ENCODE data around the gene PPARD. TPM values are rescaled to one million over a fixed set of nuclear protein-coding genes. Genes with fewer than 3 reads are reported as not detected.

Gene PPARD
- total RNA-seq, 4 donors from 2014 or later: 6.3 to 16.7 (median 12.0) TPM

DNA sequence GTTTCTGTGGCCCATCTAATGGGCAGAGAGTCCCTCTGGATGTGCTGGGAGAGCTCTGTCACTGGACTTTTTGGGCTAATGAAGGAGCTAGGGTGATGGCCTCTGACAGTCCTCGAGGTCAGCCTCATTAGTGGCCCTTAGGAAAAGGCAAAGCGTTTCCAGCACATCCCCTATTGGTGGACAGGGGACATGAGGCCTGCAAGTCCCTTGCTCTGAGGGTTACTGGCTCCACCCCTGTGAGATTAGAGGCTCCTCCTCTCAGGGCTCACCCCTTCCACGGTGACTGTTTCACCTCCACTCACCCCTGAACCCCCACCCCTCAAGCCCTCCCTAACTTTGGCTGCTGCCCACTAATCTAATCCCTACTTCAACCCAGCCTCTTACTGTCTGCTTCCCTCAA is 97.0 kb downstream of the PPARD start:
- in situ Hi-C loops (cut with MboI; ENCODE audit: low sequenced_read_pairs in 4 of 4): no loop called here
- no peaks in the 10 kb centered on the region for H3K36me3 ChIP-seq
- DNase-seq (no peak), ATAC-seq (no peak)
- intact Hi-C loops (cut with DNase I; ENCODE audit: low total_unique reads): no loop called here
- peaks cover 10 to 14% of the 10 kb centered on the region in 2 donors for H3K4me1 ChIP-seq
- H3K9me3 ChIP-seq: no peaks in the 10 kb centered on the region
- no peak overlapping the region for H3K4me3 ChIP-seq
- TF ChIP-seq, protein P1, sequence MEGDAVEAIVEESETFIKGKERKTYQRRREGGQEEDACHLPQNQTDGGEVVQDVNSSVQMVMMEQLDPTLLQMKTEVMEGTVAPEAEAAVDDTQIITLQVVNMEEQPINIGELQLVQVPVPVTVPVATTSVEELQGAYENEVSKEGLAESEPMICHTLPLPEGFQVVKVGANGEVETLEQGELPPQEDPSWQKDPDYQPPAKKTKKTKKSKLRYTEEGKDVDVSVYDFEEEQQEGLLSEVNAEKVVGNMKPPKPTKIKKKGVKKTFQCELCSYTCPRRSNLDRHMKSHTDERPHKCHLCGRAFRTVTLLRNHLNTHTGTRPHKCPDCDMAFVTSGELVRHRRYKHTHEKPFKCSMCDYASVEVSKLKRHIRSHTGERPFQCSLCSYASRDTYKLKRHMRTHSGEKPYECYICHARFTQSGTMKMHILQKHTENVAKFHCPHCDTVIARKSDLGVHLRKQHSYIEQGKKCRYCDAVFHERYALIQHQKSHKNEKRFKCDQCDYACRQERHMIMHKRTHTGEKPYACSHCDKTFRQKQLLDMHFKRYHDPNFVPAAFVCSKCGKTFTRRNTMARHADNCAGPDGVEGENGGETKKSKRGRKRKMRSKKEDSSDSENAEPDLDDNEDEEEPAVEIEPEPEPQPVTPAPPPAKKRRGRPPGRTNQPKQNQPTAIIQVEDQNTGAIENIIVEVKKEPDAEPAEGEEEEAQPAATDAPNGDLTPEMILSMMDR (IDR thresholded peaks at IDR 0.05 in 4 of 5, conservative IDR thresholded peaks at IDR 0.05 in 1 of 5): no peak
- TF ChIP-seq POLR2A (IDR thresholded peaks at IDR 0.05): no peak
- no peaks in the 10 kb centered on the region for H3K27me3 ChIP-seq
- H3K27ac ChIP-seq: no peak overlapping the region

DNA sequence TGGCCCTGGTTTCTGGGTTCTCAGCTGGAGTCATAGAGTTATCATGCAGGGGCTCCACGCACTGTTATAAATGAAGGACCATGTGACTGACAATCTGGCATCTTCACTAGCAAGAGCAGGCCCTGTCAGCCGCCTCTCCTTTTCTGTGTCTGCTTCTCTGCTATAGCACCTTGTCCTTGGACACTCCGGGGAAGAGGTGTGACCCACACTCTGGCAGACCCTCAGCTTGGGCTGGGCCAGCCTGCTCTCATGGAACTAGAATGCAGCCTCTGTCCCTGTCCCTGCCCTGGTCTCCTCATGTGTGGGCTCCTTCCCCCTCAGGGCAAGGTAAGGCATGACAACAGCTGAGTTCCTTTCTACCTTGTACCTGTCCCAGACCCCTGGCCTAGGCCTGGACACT is 98.8 kb downstream of the PPARD start:
- no peaks in the 10 kb centered on the region for H3K36me3 ChIP-seq
- ATAC-seq: no peak
- H3K27me3 ChIP-seq: no peaks in the 10 kb centered on the region
- in situ Hi-C loops (cut with MboI; ENCODE audit: low sequenced_read_pairs in 4 of 4) (no loop called here), intact Hi-C loops (cut with DNase I; ENCODE audit: low total_unique reads) (loop anchor here (5.0 kb wide), 1 partner anchor 119 kb away; no protein-coding TSS in a partner anchor)
- DNase-seq: no peak
- no peak for TF ChIP-seq POLR2A (IDR thresholded peaks at IDR 0.05)
- TF ChIP-seq, protein P1 (IDR thresholded peaks at IDR 0.05 in 4 of 5, conservative IDR thresholded peaks at IDR 0.05 in 1 of 5): no peak
- no peaks in the 10 kb centered on the region for H3K4me1 ChIP-seq
- H3K27ac ChIP-seq: no peak overlapping the region
- no peak overlapping the region for H3K4me3 ChIP-seq
- H3K9me3 ChIP-seq: no peaks in the 10 kb centered on the region

DNA sequence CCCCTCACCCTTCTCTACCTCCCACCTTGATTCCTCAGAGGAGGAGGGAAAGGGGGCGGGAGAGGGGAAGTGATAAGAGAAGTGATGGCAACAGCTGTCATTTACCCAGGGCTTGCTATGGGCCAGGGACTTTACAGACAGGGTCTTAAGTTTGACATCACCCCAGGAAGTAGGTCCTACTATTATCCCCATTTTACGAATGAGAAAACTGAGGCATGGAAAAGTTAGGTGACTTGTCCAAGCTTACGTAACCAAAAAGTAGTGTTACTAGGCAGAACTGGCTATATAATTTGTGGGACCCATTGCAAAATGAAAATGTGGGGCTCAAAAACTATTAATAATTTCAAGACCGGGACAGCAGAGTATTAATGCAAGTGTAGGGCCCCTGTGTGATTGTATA is 99.3 kb downstream of the PPARD start:
- no peak for TF ChIP-seq POLR2A (IDR thresholded peaks at IDR 0.05)
- TF ChIP-seq, protein P1 (IDR thresholded peaks at IDR 0.05 in 4 of 5, conservative IDR thresholded peaks at IDR 0.05 in 1 of 5): no peak
- in situ Hi-C loops (cut with MboI; ENCODE audit: low sequenced_read_pairs in 4 of 4): no loop called here
- intact Hi-C loops (cut with DNase I; ENCODE audit: low total_unique reads): loop anchor here (5.0 kb wide), 1 partner anchor 119 kb away; no protein-coding TSS in a partner anchor
- Histone ChIP-seq H3K4me1 (no peaks in the 10 kb centered on the region), H3K27me3 (no peaks in the 10 kb centered on the region), H3K9me3 (no peaks in the 10 kb centered on the region), H3K27ac (no peak overlapping the region), H3K4me3 (no peak overlapping the region), H3K36me3 (no peaks in the 10 kb centered on the region)
- DNase-seq: no peak
- ATAC-seq: no peak

DNA sequence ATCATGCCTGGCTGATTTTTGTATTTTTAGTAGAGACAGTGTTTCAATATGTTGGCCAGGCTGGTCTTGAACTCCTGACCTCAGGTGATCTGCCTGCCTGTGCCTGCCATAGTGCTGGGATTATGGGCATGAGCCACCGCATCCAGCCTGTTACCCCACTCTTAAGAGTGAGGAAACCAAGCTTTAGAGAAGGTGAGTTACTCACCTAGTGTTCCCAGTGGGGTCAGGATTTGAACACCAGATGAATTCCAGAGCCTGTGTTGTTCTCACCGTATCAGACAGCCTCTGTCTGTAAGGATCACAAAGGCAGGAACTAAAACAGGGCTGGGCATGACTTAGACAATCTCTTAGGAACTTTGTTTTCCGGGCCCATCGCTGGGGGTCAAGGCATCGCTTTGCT is 100.3 kb downstream of the PPARD start:
- Histone ChIP-seq H3K4me3 (no peak overlapping the region), H3K27ac (no peak overlapping the region), H3K4me1 (no peaks in the 10 kb centered on the region), H3K36me3 (no peaks in the 10 kb centered on the region), H3K9me3 (no peaks in the 10 kb centered on the region), H3K27me3 (no peaks in the 10 kb centered on the region)
- DNase-seq: no peak
- TF ChIP-seq, protein P1 (IDR thresholded peaks at IDR 0.05 in 4 of 5, conservative IDR thresholded peaks at IDR 0.05 in 1 of 5): no peak
- TF ChIP-seq POLR2A (IDR thresholded peaks at IDR 0.05): no peak
- in situ Hi-C loops (cut with MboI; ENCODE audit: low sequenced_read_pairs in 4 of 4): no loop called here
- no peak for ATAC-seq
- intact Hi-C loops (cut with DNase I; ENCODE audit: low total_unique reads): loop anchor here (5.0 kb wide), 1 partner anchor 120 kb away; no protein-coding TSS in a partner anchor

Measured in gastrocnemius medialis (tissue), 4 donors.